GM21390 (cell line): ENCODE measurements around the gene GAB2.
A peak's percentile ranks its signal among the peaks of the same experiment; 100 is the strongest.
"Not testable (repeated sequence)": the region's sequence is repeated elsewhere in the genome, so short reads cannot be mapped to it uniquely, and the experiment has no call there.

Experiments
- ATAC-seq: cut with Tn5 transposase; IDR thresholded peaks from one replicate; pipeline ENCODE4 v1.9.1; 2021; ENCODE audit not compliant: unreplicated experiment

Gene GAB2

DNA sequence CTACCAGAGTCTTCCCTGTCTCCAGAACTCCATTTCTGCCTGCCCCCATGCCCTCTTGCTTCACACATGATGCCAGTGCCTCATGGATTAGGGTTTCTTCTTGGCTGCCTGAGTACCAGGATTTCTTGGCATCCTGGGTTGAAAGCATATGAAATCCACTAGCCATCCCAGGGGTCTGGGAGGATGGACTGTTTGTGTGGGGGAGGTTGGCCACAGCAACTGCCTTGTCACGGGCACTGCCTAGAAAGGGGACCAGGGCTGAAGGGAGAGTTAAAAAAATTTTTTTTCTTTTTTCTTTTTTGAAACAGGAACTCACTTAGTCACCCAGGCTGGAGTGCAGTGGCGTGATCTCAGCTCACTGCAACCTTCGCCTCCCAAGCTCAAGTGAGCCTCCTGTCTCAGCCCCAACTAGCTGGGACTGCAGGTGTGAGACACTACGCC, 224.7 kb downstream of the GAB2 start:
- ATAC-seq, result no peak

DNA sequence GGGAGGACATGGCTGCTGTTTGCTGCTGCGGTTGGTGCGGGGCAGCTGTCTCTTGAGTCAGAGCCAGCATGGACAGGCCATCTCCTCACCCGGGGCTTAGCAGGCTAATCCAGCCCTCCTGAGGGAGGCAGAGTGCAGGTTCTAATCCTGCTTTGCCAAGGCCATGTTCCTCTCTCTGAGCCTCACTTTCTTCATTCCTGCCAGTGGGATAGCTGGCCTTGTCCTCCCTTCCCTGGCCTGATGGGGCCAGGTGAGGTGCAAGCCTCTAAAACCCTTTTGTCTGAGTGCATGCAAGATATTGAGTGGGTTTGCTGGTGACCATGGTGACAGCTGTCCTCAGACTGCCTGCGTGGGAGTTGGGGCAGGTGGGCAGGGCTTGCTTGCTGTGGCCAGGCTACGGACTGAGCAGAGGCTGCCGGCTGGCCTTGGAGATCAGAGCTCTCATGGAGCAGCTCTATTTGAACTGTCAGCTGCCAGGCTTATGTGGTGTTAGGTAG, 225.3 kb downstream of the GAB2 start:
- ATAC-seq, result no peak

DNA sequence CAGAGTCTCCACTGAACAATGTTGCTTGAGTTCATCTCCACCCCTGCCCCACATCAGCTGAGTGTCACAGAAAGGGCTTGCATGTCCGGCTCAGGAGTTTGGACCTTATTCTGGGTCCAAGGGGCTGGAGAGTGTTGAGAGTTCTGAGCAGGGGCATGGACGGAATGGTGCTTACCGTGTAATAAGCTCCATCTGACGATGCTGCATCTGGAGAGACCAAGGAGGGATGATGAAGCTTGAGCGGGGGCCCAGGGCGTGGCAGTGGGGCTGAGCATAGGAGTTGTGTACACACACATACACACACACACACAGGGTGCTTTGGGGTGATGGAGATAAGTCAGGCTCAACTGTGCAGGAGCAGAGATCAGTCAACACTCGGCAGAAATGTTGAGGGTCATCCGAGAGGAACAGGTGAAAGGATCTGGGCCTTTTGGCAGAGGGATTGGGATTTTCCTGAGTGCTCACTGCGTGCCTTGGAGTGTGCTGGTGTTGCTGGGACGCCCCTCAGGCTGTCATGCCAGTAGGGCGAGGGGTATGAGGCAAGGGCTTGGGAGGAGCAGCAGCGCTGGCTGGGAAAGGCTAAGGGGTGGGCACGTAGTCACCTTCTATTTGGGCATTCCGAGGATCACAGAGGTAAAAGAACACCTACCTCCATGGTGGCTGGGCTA, 226.6 kb downstream of the GAB2 start:
- ATAC-seq, result no peak

DNA sequence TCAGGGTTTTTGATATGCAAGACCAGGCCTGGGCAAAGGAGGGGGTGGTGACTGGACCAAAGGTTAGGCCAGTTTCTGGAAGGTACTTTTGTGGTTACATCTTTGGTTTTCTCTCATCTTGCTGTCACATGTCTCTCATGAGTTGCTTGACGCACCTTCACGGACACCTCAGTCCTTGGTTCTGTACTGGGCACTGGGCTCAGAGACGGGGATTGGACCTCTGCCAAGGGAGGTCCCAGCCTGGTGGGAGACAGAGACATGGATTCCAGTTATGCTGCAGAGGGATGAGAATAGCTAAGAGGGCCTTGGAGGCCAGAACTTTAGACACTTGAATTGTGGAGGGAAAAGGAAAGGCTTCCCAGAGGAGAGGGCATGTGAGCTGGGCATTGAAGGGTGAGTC, 227.2 kb downstream of the GAB2 start:
- ATAC-seq, result no peak

DNA sequence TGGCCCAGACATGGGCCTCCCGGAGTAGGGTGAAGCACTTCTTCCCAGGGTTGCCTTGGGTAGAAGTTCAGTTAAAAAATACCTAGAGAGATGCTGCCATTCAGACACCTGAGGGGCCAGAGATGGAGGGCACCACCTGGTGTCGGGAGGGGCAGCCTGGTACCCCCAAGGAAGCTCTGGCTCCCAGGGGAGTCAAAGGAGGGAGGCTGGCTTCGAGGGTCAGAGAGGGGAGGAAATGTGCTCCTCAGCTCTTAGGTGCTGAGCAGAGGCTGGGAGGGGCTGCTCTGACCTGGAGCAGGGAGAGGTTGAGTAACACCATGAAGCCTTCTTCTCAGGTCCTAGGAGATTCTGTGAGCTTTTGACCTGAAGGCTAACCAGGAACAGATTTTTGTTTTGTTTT, 227.8 kb downstream of the GAB2 start:
- no peak for ATAC-seq

DNA sequence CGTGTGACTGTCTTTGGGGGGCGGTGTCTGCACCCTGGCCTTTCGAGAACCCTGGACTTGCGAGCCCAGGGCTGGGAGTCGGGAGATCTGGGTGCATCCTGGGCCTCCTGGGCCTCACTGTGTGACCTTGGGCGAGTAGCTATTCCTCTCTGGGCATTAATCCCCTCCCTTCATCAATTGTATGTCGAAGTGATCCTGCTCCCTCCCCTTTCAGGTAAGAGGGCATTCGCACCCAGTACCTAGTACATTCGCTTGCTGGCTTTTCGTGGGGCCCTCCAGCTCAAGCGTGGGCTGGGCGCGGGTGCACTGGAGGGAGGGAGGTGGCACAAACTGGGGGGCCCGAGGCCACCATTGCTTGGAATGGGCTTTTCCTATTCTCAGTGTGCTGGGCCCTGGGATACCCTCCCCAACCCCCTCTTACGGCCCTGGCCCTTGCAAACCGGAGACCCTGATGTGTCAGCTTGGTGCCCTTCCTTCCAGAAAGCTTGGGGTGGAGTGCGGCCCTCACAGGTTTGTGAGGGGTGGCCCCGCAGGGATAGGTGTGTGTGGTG, 228.4 kb downstream of the GAB2 start:
- ATAC-seq, result no peak

DNA sequence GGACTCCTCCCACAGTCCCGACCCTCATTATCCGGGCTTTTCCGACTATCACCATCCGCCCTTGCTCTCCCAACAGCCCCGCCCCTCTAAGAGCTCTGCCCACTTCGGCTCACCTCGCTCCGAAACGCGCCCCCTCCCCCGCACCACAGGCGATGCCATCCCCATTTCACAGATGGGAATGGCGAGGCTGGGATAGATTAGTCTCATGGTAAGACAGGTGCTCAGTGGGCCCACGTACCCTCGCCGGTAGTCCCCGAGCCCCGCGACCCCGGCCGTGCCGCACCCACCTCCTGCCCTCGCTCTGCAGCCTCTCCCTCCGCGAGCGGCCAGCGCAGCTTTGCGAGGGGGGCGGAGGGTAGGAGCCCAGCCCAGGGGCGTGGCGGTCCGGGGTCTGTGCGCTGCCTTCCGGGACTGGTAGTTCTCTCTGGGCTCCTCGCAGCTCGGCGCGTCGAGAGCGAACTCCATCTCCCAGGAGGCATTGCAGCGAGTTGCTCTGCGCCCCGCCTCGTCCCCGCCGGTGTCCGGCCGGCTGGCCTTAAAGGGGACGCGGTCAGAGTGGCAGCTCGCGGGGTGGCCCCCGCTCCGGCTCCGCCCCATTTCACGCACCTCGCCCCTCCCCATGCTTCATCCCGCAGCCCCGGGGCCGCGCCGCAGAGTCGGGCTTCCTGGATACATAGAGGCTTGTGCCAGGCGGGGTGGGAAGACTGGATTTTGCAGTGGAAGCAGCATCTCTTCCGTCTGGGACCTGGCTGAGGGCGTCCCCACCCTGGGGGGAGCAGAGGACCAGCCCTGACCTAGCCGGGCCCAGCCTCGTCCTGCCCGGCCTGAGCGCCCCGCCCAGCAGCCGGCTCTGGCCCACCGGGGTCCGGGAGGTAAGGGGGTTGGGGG, 229.1 kb downstream of the GAB2 start, which contains the start of the genes KCTD21 and USP35:
KCTD21 (minus strand) TSS at position 341 of the 888 bp plus-strand sequence. CDS start 14,072 bp downstream, outside the sequence.
USP35 (plus strand) TSS at position 634 of the 888 bp plus-strand sequence. CDS start 7,327 bp downstream, outside the sequence.
- peak; percentile 97 for ATAC-seq

DNA sequence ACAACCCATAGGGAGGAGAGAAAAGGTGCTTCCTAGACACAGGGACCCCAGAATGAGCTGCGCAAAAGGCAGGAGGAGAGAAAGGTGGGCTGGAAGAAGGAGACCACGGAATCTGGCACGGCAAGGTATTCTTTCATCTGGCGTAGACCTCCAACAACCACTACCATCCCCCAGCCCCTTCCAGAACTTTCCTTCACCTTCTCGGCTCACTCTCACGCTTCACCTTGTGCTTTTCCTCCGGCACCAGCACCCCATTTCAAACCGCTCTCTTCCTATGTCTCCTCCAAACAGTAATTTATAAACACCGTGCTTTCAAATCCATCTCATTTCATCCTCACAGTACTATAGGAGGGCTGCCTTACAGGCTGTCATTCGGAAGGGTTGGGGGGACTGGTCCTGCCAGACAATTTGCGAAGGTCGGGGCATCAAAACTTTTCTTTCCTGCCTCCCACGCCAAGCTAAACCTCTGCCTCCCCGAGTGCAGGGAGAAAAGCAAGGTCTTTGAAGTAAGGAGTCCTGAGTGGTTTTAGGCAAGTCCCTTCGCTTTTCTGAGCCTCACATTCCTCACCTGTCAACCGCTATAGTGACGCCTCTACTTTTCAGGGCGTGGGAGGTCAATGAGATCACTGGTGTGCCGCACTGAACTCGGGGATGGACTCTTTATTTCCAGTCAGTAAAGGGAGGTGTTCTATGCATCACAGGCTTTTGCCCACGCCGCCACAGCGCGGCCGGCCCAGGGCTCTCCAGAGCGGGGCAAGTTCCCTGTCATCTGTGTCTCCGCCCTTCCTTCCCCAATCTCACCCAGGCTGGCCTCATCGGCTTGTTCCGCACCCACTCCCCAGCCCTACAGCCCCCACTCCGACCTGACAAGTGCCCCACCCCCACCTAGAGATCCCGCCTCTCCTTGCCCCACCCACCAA, 230.0 kb downstream of the GAB2 start:
- peak; percentile 14 for ATAC-seq

DNA sequence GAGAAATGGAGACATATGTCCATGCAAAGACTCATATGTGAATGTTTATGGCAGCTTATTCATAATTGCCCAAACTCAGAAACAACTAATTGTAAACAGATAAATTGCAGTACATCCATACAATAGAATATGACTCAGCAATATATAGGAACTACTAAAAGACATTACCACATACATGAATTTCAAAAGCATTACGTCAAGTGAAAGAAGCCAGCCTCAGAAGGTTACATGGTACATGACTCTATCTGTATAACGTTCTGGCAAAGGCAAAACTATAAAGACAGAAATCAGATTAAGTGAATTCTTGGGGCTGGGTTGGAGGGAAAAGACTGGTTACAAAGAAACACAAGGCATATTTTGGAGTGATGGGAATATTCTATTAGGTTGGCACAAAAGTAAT, 236.4 kb downstream of the GAB2 start:
- no peak for ATAC-seq

DNA sequence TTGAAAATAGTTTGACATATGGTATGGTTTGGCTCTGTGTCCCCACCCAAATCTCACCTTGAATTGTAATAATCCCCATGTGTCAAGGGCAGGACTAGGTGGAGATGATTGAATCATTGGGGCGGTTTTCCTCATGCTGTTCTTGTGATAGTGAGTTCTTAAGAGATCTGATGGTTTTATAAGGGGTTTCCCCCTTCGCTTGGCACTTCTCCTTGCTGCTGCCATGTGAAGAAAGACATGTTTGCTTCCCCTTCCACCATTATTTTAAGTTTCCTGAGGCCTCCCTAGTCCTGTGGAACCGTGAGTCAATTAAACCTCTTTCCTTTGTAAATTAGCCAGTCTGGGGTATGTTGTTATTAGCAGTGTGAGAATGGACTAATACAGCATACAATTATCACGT, 236.9 kb downstream of the GAB2 start:
- no peak for ATAC-seq

DNA sequence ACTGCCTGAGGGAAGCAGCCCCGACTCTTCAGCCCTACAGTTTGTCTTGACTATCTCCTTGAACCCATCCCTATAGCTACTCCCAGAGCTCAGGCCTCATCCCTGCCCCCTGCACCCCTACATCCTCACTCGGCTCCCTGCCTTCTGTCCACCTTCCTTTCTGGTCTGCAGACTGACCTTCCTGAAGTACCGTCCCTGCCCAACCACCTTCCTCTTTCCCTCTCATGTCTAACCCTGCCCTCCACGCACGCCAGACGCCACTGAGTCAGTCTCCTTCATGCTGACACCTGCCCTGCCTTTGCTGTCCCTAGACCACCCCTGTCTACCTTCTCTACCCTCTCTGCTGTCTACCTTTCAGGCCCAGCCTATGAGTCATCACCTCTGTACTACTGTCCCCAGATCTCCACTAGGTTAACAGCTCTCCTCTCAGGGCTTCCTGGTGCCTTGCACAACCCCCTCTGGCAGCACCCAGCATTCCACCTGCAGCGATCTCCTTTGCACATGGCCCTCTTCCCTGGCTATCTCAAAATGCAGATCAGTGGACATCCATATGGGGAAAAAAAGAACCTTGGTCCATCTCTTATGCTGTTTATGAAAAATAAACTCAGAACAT, 238.1 kb downstream of the GAB2 start:
- no peak for ATAC-seq

DNA sequence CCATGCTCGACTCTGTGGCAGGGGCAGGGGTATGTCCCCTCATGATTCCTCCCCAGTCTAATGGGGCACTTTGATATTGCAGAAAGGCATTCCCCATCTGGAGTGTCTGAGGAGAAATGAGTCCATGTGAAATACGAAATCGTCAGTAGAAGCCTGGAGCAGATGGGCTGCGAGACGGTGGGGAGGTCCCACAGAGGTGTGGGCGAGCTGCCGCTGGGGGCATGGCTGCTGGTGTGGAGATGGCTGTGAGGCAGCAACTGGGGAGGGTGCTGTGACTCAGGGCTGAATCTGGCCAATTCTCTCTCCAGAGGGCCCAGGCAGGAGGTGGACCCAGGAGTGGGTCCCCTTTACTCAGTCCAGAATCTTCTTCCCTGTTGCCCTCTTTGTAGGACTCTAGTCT, 240.4 kb downstream of the GAB2 start:
- ATAC-seq, result no peak

DNA sequence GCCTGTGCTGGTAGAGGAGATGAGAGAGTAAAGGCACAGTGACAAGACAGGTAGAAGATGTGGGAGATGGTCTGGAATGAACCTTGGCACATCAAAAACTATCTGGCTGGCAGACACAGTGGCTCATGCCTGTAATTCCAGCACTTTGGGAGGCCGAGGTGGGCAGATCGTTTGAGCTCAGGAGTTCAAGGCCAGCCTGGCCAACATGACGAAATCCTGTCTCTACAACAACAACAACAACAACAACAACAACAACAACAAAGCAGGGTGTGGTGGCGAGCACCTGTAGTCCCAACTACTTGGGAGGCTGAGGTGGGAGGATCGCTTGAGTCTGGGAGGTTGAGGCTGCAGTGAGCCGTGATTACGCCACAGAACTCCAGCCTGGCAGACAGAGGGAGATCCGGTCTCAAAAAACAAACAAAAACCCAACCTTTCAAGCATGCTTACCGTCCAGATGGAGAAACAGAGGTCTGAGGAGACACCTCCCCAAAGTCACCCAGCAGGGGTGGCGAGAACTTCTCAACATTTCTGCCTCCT, 240.9 kb downstream of the GAB2 start:
- ATAC-seq, result no peak

DNA sequence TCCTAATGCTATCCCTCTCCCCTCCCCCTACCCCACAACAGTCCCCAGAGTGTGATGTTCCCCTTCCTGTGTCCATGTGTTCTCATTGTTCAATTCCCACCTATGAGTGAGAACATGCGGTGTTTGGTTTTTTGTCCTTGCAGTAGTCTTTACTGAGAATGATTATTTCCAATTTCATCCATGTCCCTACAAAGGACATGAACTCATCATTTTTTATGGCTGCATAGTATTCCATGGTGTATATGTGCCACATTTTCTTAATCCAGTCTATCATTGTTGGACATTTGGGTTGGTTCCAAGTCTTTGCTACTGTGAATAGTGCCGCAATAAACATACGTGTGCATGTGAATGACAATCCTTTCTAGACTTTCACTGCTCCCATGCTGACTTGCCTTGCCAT, 241.8 kb downstream of the GAB2 start:
- ATAC-seq, result not testable (repeated sequence)

DNA sequence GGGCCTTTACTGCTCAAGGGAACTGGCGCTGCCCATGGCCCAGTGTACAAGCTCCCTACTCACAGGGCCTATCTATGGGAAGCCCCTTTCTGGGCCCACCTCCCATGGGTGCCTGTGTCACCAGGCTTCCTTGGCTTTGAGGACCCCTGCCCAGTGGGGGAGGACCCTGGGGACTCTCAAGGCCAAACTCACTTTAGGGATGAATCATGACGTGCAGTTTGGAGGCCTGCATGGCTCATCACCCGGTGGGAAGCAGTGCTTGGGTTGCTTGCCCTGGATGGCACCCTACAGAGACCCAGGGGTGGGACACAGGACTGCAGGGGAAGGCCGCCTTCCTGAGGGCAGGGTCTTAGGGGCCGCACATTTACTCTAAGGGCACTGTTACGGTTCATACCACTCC, 245.7 kb downstream of the GAB2 start:
- no peak for ATAC-seq

DNA sequence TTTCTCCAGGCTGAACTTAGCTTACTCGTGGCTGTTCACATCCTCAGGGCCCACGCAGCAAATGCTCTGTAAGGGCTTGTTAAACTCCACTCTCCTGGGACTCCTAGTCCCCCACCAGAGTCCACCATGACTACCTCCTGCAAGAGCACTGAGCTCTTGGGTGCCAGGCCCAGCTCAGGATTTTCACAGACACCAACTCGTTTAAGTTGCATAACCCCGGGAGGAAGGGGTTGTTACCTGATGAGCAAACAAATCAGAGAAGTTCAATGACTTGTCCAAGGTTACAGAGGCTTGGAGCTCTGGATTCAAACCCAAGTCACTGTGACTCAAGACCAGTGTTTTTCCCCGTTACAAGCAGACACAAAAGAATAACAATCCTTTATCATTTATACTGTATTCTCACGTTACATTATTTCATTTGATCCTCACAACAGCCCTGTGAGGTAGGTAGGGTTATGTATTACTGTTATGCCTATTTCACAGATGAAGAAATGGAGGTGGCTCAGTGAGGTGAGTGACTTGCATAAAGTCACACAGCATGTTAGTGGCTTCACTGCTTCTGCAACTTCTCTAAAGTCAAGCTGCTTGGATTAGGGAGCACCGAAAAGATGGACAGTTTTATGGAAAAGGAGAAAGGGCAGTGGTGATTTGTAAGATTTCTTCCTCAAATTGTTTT, 246.6 kb downstream of the GAB2 start:
- ATAC-seq, result no peak

DNA sequence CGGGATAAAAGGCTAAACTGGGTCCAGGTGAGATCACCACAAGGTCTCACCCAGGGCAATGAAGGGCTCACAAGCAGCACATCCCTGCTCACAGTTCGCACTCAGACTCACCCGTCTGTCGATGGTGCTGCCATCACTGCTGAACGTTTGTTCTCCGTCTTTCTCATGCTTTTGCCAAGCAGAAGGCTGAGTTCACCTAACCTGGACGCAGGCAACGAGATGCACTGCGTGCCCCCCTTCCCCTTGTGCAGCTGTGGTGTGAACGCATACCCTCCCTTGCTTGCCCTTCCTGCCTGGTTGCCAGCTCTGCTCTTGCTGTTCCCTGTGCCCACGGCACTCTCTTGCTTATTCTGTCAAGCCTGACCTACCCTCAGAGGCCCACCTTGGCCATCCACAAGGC, 247.2 kb downstream of the GAB2 start:
- no peak for ATAC-seq

DNA sequence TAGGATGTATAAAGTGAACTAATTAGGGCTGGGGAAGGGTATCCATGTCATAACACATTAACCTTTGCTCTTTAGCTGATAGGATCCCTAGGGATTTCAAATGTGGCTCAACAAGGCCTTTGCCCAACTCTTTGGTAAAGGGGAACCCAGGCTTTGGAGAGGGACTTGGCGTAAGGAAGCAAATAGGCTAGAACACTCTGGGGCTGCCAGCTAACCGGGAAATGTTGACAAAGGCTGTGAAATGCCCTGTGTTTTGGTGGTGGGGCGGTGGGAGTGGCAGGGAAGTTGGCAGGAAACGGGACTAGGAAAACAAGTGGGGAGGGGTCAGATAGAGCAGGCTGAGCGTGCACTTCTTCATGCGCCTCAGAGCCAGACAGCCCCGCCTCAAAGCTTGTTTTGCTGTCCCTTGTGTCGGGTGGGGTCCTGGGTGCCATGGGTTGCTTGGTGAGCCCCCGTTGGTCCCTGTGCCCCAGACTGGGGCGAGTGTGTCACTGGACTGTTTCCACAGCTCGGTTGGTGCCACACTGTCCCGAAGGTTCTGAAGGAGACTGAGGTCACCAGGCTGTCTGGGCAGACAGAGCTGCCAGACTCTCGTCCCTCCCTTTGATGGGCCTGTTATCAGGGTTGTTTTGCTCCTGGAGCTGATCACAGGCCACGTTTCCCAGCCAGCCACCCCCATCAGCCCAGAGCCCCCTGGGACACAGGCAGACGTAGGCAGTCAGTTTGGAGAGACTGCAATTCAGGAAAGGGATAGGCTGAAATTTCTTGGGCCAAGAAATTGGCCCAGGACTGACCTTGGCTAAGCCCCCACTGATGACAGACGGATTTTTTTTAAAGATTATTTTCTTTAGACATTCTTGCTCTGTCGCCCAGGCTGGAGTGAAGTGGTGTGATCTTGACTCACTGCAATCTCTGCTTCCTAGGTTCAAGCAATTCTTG, 248.8 kb downstream of the GAB2 start:
- ATAC-seq, result no peak
